IMR-90 (cell line): ENCODE data around the gene SLCO2B1. TPM values are rescaled to one million over a fixed set of nuclear protein-coding genes. Genes with fewer than 3 reads are reported as not detected.

Experiments used
- ATAC-seq: fragments of 200-7000 bp; cut with Tn5 transposase; 2 replicates; pipeline ENCODE4 v1.9.1; 2020; ENCODE audit warnings: low read depth, mild to moderate bottlenecking, moderate library complexity
- BruUV-seq: library from RNA; stranded (reverse); fragments of 400-500 nt; replicated peaks from 2 replicates; lab custom pipeline; 2021; lab: Mats Ljungman, UMichigan
- CTCF ChIA-PET: fragments of 300-600 bp; formaldehyde crosslinking; extraction: SDS; loops from one replicate; lab custom pipeline; 2021; ENCODE audit warnings: antibody characterized with exemption; lab: Yijun Ruan, JAX
- POLR2A ChIA-PET: fragments of 300-600 bp; sonication (Branson Sonifier 250); formaldehyde crosslinking; loops from one replicate; lab custom pipeline; 2022; ENCODE audit warnings: antibody characterized with exemption; ENCODE audit not compliant: unreplicated experiment; lab: Charles Lee
- DNase-seq: peaks from one replicate; pipeline ENCODE4 v3.0.0; 2013
- H2AFZ ChIP-seq: replicated peaks from 2 replicates; pipeline ENCODE3; 2013; ENCODE audit warnings: low read length, mild to moderate bottlenecking; ENCODE audit not compliant: poor library complexity
- H2AK5ac ChIP-seq: 2 replicates; pipeline ENCODE4 v1.6.1; 2013; ENCODE audit warnings: low read depth, low read length, inconsistent platforms
- H2AK9ac ChIP-seq: replicated peaks from 2 replicates; pipeline ENCODE3; 2013; ENCODE audit warnings: mild to moderate bottlenecking, low read depth, low read length, moderate library complexity; ENCODE audit not compliant: poor library complexity
- H2BK120ac ChIP-seq: 2 replicates; pipeline ENCODE4 v1.6.1; 2013; ENCODE audit warnings: low read depth, low read length, inconsistent platforms
- H2BK15ac ChIP-seq: 3 replicates; pipeline ENCODE4 v1.6.1; 2013; ENCODE audit warnings: low read depth, low read length, inconsistent platforms
- H2BK20ac ChIP-seq: 2 replicates; pipeline ENCODE4 v1.6.1; 2013; ENCODE audit warnings: low read depth, mild to moderate bottlenecking, inconsistent platforms, low read length, moderate library complexity
- H2BK5ac ChIP-seq: 2 replicates; pipeline ENCODE4 v1.6.1; 2013; ENCODE audit warnings: mild to moderate bottlenecking, low read depth, low read length, inconsistent platforms; ENCODE audit not compliant: poor library complexity, severe bottlenecking
- H3K14ac ChIP-seq: replicated peaks from 2 replicates; pipeline ENCODE4 v1.6.1; 2013; ENCODE audit warnings: low read depth, low read length, inconsistent platforms
- H3K18ac ChIP-seq: 2 replicates; pipeline ENCODE4 v1.6.1; 2013; ENCODE audit warnings: low read depth, low read length, control low read depth
- H3K23ac ChIP-seq: 2 replicates; pipeline ENCODE4 v1.6.1; 2013; ENCODE audit warnings: low read depth, low read length, inconsistent platforms
- H3K27ac ChIP-seq: 2 replicates; pipeline ENCODE4 v1.5.1; 2013; ENCODE audit warnings: mild to moderate bottlenecking, control low read depth, low read length; ENCODE audit not compliant: insufficient read depth
- H3K27me3 ChIP-seq: 2 replicates; pipeline ENCODE4 v1.6.1; 2013; ENCODE audit warnings: low read length; ENCODE audit not compliant: control insufficient read depth, insufficient read depth
- H3K36me3 ChIP-seq: 2 replicates; pipeline ENCODE4 v1.6.1; 2013; ENCODE audit warnings: low read length, mixed read lengths; ENCODE audit not compliant: control insufficient read depth, insufficient read depth
- H3K4ac ChIP-seq: 2 replicates; pipeline ENCODE4 v1.6.1; 2013; ENCODE audit warnings: low read depth, low read length, inconsistent platforms
- H3K4me1 ChIP-seq: 2 replicates; pipeline ENCODE4 v1.6.1; 2013; ENCODE audit warnings: low read length, mixed read lengths; ENCODE audit not compliant: control insufficient read depth, insufficient read depth
- H3K4me2 ChIP-seq: 2 replicates; pipeline ENCODE4 v1.6.1; 2013; ENCODE audit warnings: low read depth, mild to moderate bottlenecking, control low read depth, low read length, moderate library complexity
- H3K4me3 ChIP-seq: 2 replicates; pipeline ENCODE4 v1.5.1; 2013; ENCODE audit warnings: low read depth, mild to moderate bottlenecking, control low read depth, low read length, moderate library complexity; ENCODE audit not compliant: insufficient read depth
- H3K56ac ChIP-seq: 2 replicates; pipeline ENCODE4 v1.6.1; 2013; ENCODE audit warnings: low read length, inconsistent platforms; ENCODE audit not compliant: insufficient read depth; ENCODE audit errors: extremely low read depth
- H3K79me1 ChIP-seq, 2 experiments: 2 replicates each; pipeline ENCODE4 v1.6.1; 2013; ENCODE audit warnings: low read length in 2 of 2, inconsistent platforms in 1 of 2, low read depth in 1 of 2
- H3K9ac ChIP-seq: 2 replicates; pipeline ENCODE4 v1.6.1; 2013; ENCODE audit warnings: low read depth, low read length, control low read depth
- H3K9me1 ChIP-seq: 2 replicates; pipeline ENCODE4 v1.6.1; 2013; ENCODE audit warnings: low read length, inconsistent platforms; ENCODE audit not compliant: insufficient read depth
- H3K9me3 ChIP-seq: 2 replicates; pipeline ENCODE4 v1.6.1; 2013; ENCODE audit warnings: low read length; ENCODE audit not compliant: control insufficient read depth, insufficient read depth
- H4K20me1 ChIP-seq: 2 replicates; pipeline ENCODE4 v1.6.1; 2013; ENCODE audit warnings: low read length, inconsistent platforms; ENCODE audit not compliant: insufficient read depth
- H4K5ac ChIP-seq: 2 replicates; pipeline ENCODE4 v1.6.1; 2013; ENCODE audit warnings: mild to moderate bottlenecking, low read depth, low read length, control low read depth
- H4K8ac ChIP-seq, 2 experiments: 2 replicates each; pipeline ENCODE4 v1.6.1; 2013; ENCODE audit warnings: low read depth in 2 of 2, low read length in 2 of 2, control low read depth in 1 of 2, inconsistent platforms in 1 of 2
- H4K91ac ChIP-seq: 2 replicates; pipeline ENCODE4 v1.6.1; 2013; ENCODE audit warnings: low read depth, low read length, inconsistent platforms; ENCODE audit not compliant: insufficient read depth
- CHD1 ChIP-seq: IDR thresholded peaks from 2 replicates; pipeline ENCODE4 v1.6.1; 2012; ENCODE audit warnings: low read depth, low read length, improper control_type of control experiment
- MAFK ChIP-seq: IDR thresholded peaks from 2 replicates; pipeline ENCODE4 v1.6.1; 2012; ENCODE audit warnings: low read depth, low read length, improper control_type of control experiment
- MAZ ChIP-seq: IDR thresholded peaks from 2 replicates; pipeline ENCODE4 v1.6.1; 2012; ENCODE audit warnings: low read depth, mild to moderate bottlenecking, low read length, improper control_type of control experiment, moderate library complexity, borderline replicate concordance
- NFE2L2 ChIP-seq: fragments of 150-350 bp; IDR thresholded peaks from 2 replicates; pipeline ENCODE4 v1.6.1; 2016; ENCODE audit warnings: low read depth, mild to moderate bottlenecking, low read length
- POLR2A ChIP-seq: IDR thresholded peaks from 2 replicates; pipeline ENCODE4 v1.6.1; 2012; ENCODE audit warnings: mild to moderate bottlenecking, low read depth, low read length
- WGBS, 2 experiments: methylation state at CpG; one replicate each; pipeline versions ENCODE4 v1.1.5 to v1.1.7; 2013; ENCODE audit warnings: missing lambda C conversion rate in 2 of 2; ENCODE audit not compliant: insufficient read length in 1 of 2; ENCODE audit errors: extremely low coverage in 2 of 2; 5-methylcytosine and 5-hydroxymethylcytosine counted together
- dilution Hi-C: fragments of 300-500 bp; cut with HindIII; formaldehyde crosslinking; loops from one replicate; pipeline ENCODE4 v1.14.3; 2018; ENCODE audit warnings: low sequenced_read_pairs; ENCODE audit not compliant: unreplicated experiment
- in situ Hi-C: fragments of 300-500 bp; cut with MboI; formaldehyde crosslinking; loops from 3 replicates; pipeline ENCODE4 v1.14.3; 2019; ENCODE audit warnings: low sequenced_read_pairs, inconsistent platforms, mixed read lengths
- intact Hi-C: fragments of 100-400 bp; cut with micrococcal nuclease; formaldehyde crosslinking; loops from 2 replicates; pipeline ENCODE4 v1.10.0; 2022
- polyA plus RNA-seq, 3 experiments: library from polyadenylated mRNA; depleted of rRNA; stranded (reverse); fragments of >200 nt; gene quantifications; 2 replicates each; pipeline ENCODE4 v1.2.3, GENCODE V29; 2012; ENCODE audit warnings: low replicate concordance in 1 of 3
- total RNA-seq: library from RNA; depleted of rRNA; stranded (reverse); fragments of >200 nt; gene quantifications from 2 replicates; pipeline ENCODE4 v1.2.3, GENCODE V29; 2012
- TF ChIP-seq, protein P1 (sequence below): conservative IDR thresholded peaks from 2 replicates; pipeline ENCODE4 v1.5.1; 2012; ENCODE audit warnings: mild to moderate bottlenecking, low read depth, low read length, improper control_type of control experiment

SLCO2B1 gene
- total and polyA plus RNA-seq, 2 of the 4 experiments (the other 2 are of a cell fraction) = not detected

GRCh38 chr11:75113030-75113429 lies 37.9 kb upstream of the SLCO2B1 start:
- Histone ChIP-seq H2BK5ac (no peak overlapping the region), H2AFZ (no peak overlapping the region), H4K20me1 (no peaks in the 10 kb centered on the region), H3K23ac (no peak overlapping the region), H3K4ac (no peak overlapping the region), H3K27ac (no peak overlapping the region), H3K4me1 (no peaks in the 10 kb centered on the region), H3K36me3 (no peaks in the 10 kb centered on the region), H2AK9ac (no peak overlapping the region), H3K9me3 (peaks cover 19% of the 10 kb centered on the region; the same call in 1 of the 2 replicates), H3K9me1 (no peaks in the 10 kb centered on the region), H3K18ac (no peak overlapping the region), H3K27me3 (peaks cover 27% of the 10 kb centered on the region), H3K79me1 (no peaks in the 10 kb centered on the region), H3K4me3 (no peak overlapping the region), H3K56ac (no peak overlapping the region), H2AK5ac (no peak overlapping the region), H2BK15ac (no peak overlapping the region), H3K9ac (no peak overlapping the region), H3K4me2 (no peak overlapping the region), H4K91ac (no peak overlapping the region), H2BK120ac (no peak overlapping the region), H4K8ac (no peak overlapping the region), H3K14ac (no peak overlapping the region), H4K5ac (no peak overlapping the region), H2BK20ac (no peak overlapping the region)
- BruUV-seq = no TSS peak
- ChIA-PET POLR2A (no interaction called here), CTCF (no interaction called here)
- ATAC-seq (no peak), DNase-seq (no peak)
- no CpG with 5 or more reads among the region's 1 CpG for WGBS, 2 experiments
- dilution Hi-C loops (no loop called here), in situ Hi-C loops (no loop called here), intact Hi-C loops (no loop called here)
- TF ChIP-seq, protein P1, sequence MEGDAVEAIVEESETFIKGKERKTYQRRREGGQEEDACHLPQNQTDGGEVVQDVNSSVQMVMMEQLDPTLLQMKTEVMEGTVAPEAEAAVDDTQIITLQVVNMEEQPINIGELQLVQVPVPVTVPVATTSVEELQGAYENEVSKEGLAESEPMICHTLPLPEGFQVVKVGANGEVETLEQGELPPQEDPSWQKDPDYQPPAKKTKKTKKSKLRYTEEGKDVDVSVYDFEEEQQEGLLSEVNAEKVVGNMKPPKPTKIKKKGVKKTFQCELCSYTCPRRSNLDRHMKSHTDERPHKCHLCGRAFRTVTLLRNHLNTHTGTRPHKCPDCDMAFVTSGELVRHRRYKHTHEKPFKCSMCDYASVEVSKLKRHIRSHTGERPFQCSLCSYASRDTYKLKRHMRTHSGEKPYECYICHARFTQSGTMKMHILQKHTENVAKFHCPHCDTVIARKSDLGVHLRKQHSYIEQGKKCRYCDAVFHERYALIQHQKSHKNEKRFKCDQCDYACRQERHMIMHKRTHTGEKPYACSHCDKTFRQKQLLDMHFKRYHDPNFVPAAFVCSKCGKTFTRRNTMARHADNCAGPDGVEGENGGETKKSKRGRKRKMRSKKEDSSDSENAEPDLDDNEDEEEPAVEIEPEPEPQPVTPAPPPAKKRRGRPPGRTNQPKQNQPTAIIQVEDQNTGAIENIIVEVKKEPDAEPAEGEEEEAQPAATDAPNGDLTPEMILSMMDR = no peak
- TF ChIP-seq NFE2L2 (no peak), MAZ (no peak), MAFK (no peak), POLR2A (no peak), CHD1 (no peak)
